Cardiac muscle cell (in vitro differentiated cells and primary cell): Measurements from ENCODE around the gene C4B. TPM values are rescaled to one million over a fixed set of nuclear protein-coding genes. Genes with fewer than 3 reads are reported as not detected.
"Not testable (repeated sequence)": the region's sequence is repeated elsewhere in the genome, so short reads cannot be mapped to it uniquely, and the experiment has no call there.

ENCODE experiments used
- DNase-seq, 2 donors: peaks; one replicate each; pipeline versions ENCODE4 v3.0.0 to v3.0.0-alpha.2; 2010 to 2017; ENCODE audit warnings: low read depth in 1 of 2, low spot score in 1 of 2
- H3K27ac ChIP-seq: fragments of 200-600 bp; sonication (generic); 2 replicates; pipeline ENCODE4 v1.5.1; 2016
- H3K27me3 ChIP-seq: fragments of 200-600 bp; sonication (generic); 2 replicates; pipeline ENCODE4 v1.6.0; 2016; ENCODE audit warnings: control low read depth
- H3K36me3 ChIP-seq: fragments of 200-600 bp; sonication (generic); 2 replicates; pipeline ENCODE4 v1.5.1; 2016; ENCODE audit warnings: control low read depth
- H3K4me1 ChIP-seq: fragments of 200-600 bp; sonication (generic); 2 replicates; pipeline ENCODE4 v1.8.1; 2017; ENCODE audit warnings: low read depth, mild to moderate bottlenecking, mixed run types
- H3K4me3 ChIP-seq: fragments of 200-600 bp; sonication (generic); 2 replicates; pipeline ENCODE4 v1.5.1; 2016; ENCODE audit warnings: mild to moderate bottlenecking
- H3K9me3 ChIP-seq: fragments of 200-600 bp; sonication (generic); 2 replicates; pipeline ENCODE4 v1.5.1; 2017; ENCODE audit warnings: low read depth, mild to moderate bottlenecking, control low read depth
- CTCF ChIP-seq: IDR thresholded peaks from 2 replicates; pipeline ENCODE4 v1.5.1; 2012; ENCODE audit warnings: low read depth, mild to moderate bottlenecking, low read length
- polyA plus RNA-seq: library from polyadenylated mRNA; unstranded; fragments of >200 nt; fragmentation: Nextera tagmentation; extraction: Ambion mirVana; gene quantifications from 2 replicates; pipeline ENCODE4 v1.2.1, GENCODE V29; 2016
- total RNA-seq: library from RNA; depleted of rRNA; stranded (reverse); fragments of >200 nt; gene quantifications from 2 replicates; pipeline ENCODE4 v1.2.3, GENCODE V29; 2016

The C4B gene
- total and polyA plus RNA-seq, 2 experiments from 2014 or later: 2.7 to 4.1 TPM

- Histone ChIP-seq H3K27me3 (no peaks in the 10 kb centered on the region), H3K27ac (no peak overlapping the region), H3K4me1 (no peaks in the 10 kb centered on the region), H3K9me3 (no peaks in the 10 kb centered on the region), H3K36me3 (no peaks in the 10 kb centered on the region), H3K4me3 (no peak overlapping the region)
- no peak for TF ChIP-seq CTCF
- no peak for DNase-seq
Measured at GRCh38 chr6:32045811-32046449, 31.3 kb downstream of the C4B start.

GRCh38 chr6:32046450-32047083, 32.0 kb downstream of the C4B start:
- peak in 1 of 2 donors; percentile 47 for DNase-seq
- Histone ChIP-seq H3K27ac (no peak overlapping the region), H3K36me3 (no peaks in the 10 kb centered on the region), H3K27me3 (no peaks in the 10 kb centered on the region), H3K9me3 (no peaks in the 10 kb centered on the region), H3K4me1 (no peaks in the 10 kb centered on the region), H3K4me3 (no peak overlapping the region)
- no peak for TF ChIP-seq CTCF

- DNase-seq: peak in 1 of 2 donors; percentile 22
- no peak overlapping the region for H3K27ac ChIP-seq
Measured at GRCh38 chr6:32047084-32047478, 32.5 kb downstream of the C4B start.

GRCh38 chr6:32047539-32047854, 32.9 kb downstream of the C4B start:
- no peaks in the 10 kb centered on the region for H3K27me3 ChIP-seq
- H3K9me3 ChIP-seq: no peaks in the 10 kb centered on the region
- H3K4me1 ChIP-seq: no peaks in the 10 kb centered on the region
- no peak overlapping the region for H3K4me3 ChIP-seq
- no peak overlapping the region for H3K27ac ChIP-seq
- TF ChIP-seq CTCF: no peak
- no peak for DNase-seq
- H3K36me3 ChIP-seq: no peaks in the 10 kb centered on the region

More at GRCh38 chr6:32047084-32047478, 32.5 kb downstream of the C4B start:
- TF ChIP-seq CTCF: no peak
- Histone ChIP-seq H3K4me1 (no peaks in the 10 kb centered on the region), H3K27me3 (no peaks in the 10 kb centered on the region), H3K36me3 (no peaks in the 10 kb centered on the region), H3K4me3 (no peak overlapping the region), H3K9me3 (no peaks in the 10 kb centered on the region)

- Histone ChIP-seq H3K4me3 (no peak overlapping the region), H3K27me3 (no peaks in the 10 kb centered on the region), H3K9me3 (no peaks in the 10 kb centered on the region), H3K4me1 (no peaks in the 10 kb centered on the region), H3K36me3 (no peaks in the 10 kb centered on the region), H3K27ac (no peak overlapping the region)
- peak; percentile 76 for TF ChIP-seq CTCF
- DNase-seq: peak; percentile 71 to 73
Measured at GRCh38 chr6:32047855-32048766, 33.5 kb downstream of the C4B start.

GRCh38 chr6:32049149-32049548, 34.6 kb downstream of the C4B start:
- not testable (repeated sequence) for H3K4me3 ChIP-seq, H3K9me3 ChIP-seq, H3K4me1 ChIP-seq, DNase-seq, H3K27me3 ChIP-seq, H3K36me3 ChIP-seq, H3K27ac ChIP-seq

GRCh38 chr6:32049736-32050135, 35.1 kb downstream of the C4B start:
- not testable (repeated sequence) for H3K4me3 ChIP-seq, DNase-seq, H3K36me3 ChIP-seq, H3K4me1 ChIP-seq, H3K27ac ChIP-seq, H3K27me3 ChIP-seq, H3K9me3 ChIP-seq
